GM12872 (cell line): ENCODE data around the gene LPIN1.

Experiments
- CTCF ChIP-seq: IDR thresholded peaks from 3 replicates; pipeline ENCODE4 v1.5.1; 2011; ENCODE audit warnings: low read depth, mild to moderate bottlenecking, low read length, moderate library complexity; ENCODE audit not compliant: insufficient read depth

The LPIN1 gene

GRCh38 chr2:11795590-11795989 is 49.2 kb downstream of the LPIN1 start:
- TF ChIP-seq CTCF, result no peak

- TF ChIP-seq CTCF, result no peak
These were observed 50.0 kb downstream of the LPIN1 start for GRCh38 chr2:11796190-11797171.

GRCh38 chr2:11797846-11798245 is 51.4 kb downstream of the LPIN1 start:
- no peak for TF ChIP-seq CTCF

GRCh38 chr2:11798701-11799435 is 52.4 kb downstream of the LPIN1 start:
- no peak for TF ChIP-seq CTCF

- no peak for TF ChIP-seq CTCF
These were observed 53.4 kb downstream of the LPIN1 start for GRCh38 chr2:11799826-11800225.

- no peak for TF ChIP-seq CTCF
These were observed 56.4 kb downstream of the LPIN1 start for GRCh38 chr2:11802782-11803191.

GRCh38 chr2:11805024-11805423 is 58.6 kb downstream of the LPIN1 start:
- TF ChIP-seq CTCF, result no peak
